ENCODE results near the gene PCK2. TPM values are rescaled to one million over a fixed set of nuclear protein-coding genes. Genes with fewer than 3 reads are reported as not detected.
A peak's percentile ranks its signal among the peaks of the same experiment; 100 is the strongest.

The PCK2 gene
- total RNA-seq, 2 donors from 2014 or later, result 11.5 to 13.0 TPM

DNA sequence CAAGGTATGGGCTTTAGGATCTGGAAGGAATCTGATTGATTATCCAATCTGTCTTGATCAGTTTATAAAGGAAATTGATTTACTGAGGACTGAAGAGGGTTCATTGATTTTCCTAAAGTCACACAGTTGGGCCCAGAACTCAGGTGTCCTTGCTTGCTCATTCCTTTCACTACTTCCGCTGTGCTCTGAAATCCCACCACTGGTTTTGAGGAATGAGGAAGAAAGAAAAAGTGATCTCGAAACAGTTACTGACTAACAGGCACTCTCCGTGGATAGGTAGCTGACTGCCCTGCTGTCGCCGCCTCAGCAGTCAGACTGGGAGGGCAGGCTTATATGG, 36.2 kb downstream of the PCK2 start, which contains the start of gene FITM1:
TSS of gene FITM1 (plus strand) at position 280 of the 337 bp plus-strand sequence. CDS start 905 bp downstream, outside the sequence.
- no peak for ATAC-seq
- intact Hi-C loops (cut with DNase I), result no loop called here

DNA sequence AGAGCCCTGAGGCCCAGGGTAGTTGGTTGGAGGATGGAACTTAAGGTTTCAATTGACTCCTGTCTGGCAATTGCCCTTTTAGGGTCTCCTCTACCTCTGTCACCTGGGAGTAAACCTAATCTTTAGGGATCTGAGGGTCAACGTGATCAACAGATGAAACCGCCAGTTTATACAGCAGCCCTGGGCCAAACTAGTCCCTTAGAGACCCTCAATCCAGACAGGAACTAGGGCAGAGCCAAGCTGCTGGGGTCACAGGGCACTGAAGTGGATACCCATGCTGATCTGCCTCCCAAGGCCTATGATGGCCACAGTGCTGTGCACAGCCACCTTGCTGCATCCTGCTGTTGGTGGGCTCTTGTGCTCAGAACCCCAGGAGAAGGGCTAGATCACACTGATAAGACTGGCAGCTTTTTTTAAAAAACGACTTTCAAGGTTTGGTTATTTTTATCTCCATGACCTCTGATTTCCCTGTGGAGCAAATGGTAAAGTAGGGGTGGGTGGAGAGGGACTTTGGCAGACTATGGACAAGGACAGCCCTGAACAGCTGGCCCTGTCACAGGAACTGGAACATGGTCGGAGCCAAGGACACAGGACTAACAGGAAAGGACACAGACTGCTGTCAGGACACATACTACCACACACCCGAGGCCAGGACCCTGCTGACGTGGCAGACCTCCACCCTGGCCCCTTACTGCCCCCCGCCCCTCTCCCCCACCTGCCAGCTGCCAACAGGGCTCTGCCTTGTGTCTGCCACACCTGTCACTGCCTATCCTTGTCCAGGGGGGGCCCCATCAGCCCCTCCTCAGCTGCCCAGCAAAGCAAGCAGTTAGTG, 36.8 kb downstream of the PCK2 start:
- intact Hi-C loops (cut with DNase I), result no loop called here

More for the DNA sequence above, 36.2 kb downstream of the PCK2 start, which contains the start of gene FITM1:
- no peak for DNase-seq

DNA sequence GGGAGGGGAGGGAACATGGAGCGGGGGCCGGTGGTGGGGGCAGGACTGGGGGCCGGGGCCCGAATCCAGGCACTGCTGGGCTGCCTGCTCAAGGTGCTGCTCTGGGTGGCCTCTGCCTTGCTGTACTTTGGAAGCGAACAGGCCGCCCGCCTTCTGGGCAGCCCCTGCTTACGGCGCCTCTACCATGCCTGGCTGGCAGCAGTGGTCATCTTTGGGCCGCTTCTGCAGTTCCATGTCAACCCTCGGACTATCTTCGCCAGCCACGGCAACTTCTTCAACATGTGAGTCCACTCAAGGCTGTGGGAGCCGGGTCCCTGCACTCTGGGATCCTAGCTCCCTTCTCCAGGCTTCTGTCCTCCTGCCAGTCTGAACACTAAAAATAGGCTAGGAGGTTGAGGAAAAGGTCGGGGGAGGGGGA, 37.4 kb downstream of the PCK2 start:
- peak; percentile 1 to 5 for ATAC-seq
- intact Hi-C loops (cut with DNase I), result no loop called here
- no peak for DNase-seq

More for the DNA sequence above, 36.8 kb downstream of the PCK2 start:
- ATAC-seq (peak; percentile 62 to 64), DNase-seq (peak; percentile 74)

DNA sequence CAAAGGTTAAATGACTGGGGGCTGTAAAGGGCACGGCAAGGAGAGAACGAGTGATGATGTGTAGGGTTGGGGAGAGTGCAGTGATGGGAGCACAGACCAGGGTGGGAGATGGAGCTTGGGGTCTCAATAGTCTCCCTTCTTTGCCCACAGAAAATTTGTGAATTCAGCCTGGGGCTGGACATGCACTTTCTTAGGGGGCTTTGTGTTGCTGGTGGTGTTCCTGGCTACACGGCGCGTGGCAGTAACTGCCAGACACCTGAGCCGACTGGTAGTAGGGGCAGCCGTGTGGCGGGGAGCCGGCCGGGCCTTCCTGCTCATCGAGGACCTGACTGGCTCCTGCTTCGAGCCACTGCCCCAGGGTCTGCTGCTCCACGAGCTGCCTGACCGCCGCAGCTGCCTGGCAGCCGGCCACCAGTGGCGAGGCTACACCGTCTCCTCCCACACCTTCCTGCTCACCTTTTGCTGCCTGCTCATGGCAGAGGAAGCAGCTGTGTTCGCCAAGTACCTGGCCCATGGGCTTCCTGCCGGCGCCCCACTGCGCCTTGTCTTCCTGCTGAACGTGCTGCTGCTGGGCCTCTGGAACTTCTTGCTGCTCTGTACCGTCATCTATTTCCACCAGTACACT, 38.1 kb downstream of the PCK2 start:
- intact Hi-C loops (cut with DNase I), result no loop called here
- ATAC-seq (no peak), DNase-seq (no peak)

DNA sequence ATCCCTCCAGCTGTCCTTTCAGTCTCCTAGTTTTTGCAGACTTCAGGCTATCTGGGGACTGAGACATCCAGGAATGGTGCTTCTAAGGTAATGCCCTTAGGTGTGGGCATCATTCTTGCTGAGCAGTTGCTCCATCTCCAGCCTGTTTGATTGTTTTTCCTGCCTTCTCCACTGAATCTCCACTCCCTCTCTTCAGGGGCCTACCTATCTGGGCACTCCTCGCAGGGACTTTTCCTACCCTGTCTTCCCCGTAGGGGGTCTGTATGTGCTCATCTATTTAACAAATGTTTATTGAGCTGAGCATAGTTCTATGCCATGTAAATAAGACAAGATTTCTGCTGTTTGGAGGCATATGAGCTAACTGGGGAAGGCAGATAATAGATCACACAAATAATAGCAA, 38.9 kb downstream of the PCK2 start:
- intact Hi-C loops (cut with DNase I), result no loop called here
- ATAC-seq, result no peak
- no peak for DNase-seq

DNA sequence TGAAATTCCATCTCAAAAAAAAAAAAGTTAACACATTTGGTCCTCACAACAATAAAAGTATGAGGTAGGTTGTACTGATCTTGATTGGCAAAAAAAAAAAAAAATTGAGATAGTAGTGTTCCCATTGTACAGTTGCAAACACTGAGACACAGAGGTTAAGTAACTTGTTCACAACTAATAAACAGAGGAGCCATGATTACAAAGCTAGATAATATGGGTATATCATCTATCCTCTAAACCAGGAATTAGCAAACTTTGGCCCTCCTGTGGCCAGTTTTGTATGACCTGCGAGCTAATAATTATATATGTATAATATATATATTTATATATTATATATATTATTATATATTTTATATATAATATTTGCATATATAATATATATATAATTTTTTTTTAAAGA, 39.6 kb downstream of the PCK2 start:
- DNase-seq (no peak), ATAC-seq (no peak)
- intact Hi-C loops (cut with DNase I), result no loop called here

DNA sequence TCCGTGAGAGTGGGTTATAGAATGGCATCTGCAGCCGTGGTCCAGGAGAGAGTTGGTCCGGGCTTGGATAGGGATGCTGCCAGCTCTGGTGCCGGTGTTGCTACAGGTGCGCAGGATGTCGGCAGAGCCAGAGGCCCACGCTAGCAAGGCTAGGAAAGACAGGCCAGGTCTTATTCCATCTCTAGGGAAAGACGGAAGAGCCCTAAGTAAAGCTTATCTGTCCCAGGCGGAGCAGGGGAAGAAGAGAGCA, 41.4 kb downstream of the PCK2 start:
- no peak for DNase-seq
- no peak for ATAC-seq
- intact Hi-C loops (cut with DNase I), result no loop called here

DNA sequence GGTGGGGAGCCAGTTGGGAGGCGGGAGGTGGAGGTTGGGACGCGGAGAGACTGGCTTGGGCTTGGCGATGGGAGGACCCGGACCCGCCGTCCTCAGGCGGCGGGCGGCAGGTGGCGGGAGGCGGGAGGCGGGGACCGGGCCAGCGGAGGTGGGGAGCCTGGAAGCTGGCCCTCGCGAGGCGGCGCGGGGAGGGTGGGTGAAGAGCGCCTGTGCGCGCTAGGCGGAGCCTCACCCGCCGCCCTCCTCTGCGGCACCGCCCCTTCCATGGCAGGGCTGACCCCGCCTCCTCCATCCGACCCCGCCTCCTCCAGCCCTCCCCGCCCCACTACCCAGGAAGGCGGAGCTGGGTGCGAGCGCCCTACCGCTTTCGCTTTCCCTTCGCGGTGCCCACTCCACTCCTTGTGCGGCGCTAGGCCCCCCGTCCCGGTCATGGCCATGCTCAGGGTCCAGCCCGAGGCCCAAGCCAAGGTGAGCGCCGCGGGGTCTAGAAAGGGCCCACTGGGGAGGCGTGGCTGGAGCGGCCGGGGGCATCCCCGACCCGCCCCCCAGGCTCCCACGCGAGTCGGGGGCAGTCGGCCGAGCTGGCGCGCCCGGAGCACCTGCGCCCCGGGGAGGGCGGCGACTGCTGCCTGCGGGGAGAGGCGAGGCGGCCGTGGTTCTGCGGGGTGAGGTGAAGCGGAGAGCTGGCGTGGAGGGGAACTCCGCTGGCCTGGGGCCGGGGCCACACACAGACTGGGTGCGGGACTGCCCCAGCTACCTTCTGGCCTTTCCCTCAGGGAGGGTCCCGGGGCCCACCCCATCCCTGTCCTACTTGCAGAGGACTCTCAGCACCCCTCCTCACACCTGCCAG, 41.9 kb downstream of the PCK2 start, which contains the start of gene PSME1:
TSS of gene PSME1 (plus strand) at position 361 of the 850 bp plus-strand sequence. CDS start at position 430, 69 bp downstream.
- DNase-seq (peak; percentile 95), ATAC-seq (peak; percentile 95)
- intact Hi-C loops (cut with DNase I), result no loop called here

DNA sequence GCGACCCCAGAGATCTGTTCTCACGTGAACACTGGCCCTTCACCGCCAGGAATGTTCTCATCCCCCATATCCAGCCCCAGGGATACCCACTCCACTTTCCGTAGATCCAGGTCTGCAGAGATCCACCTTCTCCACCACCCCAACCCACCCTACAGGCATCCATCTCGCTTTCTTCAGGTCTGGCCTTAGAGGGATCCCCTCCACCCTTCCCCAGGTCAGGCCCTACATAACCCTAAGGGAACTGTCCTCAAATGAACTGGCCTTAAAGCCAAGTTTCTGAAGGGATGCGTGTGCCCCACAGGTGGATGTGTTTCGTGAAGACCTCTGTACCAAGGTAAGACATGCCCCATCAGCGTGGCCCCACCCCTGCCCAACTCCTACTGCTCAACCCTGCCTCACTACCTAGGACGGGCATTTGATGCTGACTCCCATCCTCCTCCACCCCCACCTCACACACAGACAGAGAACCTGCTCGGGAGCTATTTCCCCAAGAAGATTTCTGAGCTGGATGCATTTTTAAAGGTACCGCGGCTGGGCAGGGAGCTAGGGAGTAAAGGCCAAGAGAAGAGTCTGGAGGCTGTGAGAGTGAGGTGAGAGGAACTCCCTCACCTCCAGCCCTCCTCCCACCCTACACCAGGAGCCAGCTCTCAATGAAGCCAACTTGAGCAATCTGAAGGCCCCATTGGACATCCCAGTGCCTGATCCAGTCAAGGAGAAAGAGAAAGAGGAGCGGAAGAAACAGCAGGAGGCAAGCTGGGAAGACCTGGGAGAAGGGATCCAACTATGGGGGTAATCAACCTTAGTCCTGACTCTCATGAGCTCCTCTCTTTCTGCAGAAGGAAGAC, 42.8 kb downstream of the PCK2 start:
- intact Hi-C loops (cut with DNase I), result no loop called here
- no peak for DNase-seq
- ATAC-seq, result no peak

DNA sequence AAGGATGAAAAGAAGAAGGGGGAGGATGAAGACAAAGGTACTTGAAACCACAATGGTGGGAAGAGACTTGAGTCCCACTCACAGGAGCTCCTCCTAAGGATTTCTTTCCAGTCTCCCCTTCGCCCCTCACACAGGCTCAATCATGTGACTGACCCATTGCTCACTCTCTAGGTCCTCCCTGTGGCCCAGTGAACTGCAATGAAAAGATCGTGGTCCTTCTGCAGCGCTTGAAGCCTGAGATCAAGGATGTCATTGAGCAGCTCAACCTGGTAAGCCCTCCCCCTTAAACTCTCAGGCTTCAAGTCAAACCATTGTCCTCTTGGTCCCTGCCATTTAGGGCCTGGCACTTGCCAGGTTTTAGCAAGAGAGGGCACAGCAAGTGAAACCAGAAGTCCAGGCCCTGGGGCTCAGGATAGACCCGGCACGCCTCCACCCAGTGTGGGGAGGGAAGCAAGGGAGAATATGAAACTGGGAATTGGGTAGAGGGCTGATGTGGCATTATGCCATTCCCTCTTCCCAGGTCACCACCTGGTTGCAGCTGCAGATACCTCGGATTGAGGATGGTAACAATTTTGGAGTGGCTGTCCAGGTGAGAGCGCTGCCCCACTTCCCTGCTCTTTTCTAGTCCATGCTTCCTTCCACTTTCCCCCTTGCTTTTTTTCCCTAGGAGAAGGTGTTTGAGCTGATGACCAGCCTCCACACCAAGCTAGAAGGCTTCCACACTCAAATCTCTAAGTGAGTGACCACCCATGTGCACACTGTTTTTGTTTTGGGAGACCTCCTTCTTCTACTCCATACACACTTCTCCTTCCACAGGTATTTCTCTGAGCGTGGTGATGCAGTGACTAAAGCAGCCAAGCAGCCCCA, 43.7 kb downstream of the PCK2 start:
- DNase-seq (no peak), ATAC-seq (no peak)
- intact Hi-C loops (cut with DNase I), result no loop called here

DNA sequence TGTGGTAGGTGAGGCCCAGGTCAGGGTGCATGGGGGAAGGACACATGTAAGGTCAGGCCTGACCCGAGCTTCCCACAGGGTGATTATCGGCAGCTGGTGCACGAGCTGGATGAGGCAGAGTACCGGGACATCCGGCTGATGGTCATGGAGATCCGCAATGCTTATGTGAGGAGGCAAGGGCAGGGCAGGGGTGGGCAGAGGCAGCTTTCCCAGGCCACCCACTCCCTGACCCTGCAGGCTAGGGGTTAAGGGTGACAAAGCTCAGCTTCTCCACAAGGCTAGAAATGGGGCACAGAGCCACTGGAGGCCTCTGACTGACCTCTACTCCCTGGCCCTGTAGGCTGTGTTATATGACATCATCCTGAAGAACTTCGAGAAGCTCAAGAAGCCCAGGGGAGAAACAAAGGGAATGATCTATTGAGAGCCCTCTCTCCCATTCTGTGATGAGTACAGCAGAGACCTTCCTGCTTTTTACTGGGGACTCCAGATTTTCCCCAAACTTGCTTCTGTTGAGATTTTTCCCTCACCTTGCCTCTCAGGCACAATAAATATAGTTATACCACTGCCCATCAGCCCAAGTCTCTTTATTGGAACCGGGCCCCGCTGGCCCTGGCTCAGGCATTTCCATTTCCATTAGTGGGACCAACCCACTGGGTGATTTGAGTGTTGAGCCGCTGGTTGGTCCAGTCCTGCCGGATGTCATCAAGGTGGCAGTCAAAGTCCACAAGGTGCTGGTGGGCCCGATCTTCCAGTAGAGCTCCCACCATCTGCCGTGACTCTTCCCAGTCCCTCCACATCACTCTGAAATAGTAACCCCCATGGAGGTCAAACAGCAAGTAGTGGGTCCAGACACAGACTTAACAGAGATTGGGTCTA, 44.5 kb downstream of the PCK2 start:
- intact Hi-C loops (cut with DNase I), result no loop called here
- ATAC-seq (no peak), DNase-seq (no peak)

DNA sequence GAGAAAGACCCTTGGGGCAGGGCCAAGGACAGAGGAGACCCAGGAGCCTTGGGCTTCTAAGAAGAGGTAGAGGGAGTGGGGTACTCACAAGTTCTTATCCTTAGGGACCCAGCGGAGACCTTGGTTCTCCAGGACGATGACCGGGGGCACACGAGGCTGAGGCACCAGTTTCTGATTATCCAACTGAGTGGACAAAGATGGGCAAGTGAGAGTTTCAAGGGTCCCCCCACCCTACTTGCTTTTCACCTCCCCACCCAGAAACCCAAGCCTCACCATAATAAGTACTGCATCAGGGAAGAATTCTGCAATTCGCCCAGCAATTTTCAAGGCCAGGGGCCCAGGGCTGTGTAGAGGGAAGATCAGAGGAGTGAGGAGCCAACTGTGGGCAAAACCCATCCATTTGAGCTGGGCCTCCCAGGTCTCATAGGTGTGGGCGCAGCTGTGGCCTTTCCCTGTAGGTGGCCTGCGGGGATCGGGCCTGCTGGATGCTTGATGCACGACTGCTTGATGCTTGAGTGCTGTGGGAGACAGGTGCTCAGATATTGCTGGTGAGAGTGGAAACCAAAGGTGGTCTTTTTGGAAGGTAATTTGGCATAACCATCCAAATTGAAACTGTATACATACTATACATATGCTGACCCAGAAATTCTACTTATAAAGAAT, 45.3 kb downstream of the PCK2 start:
- intact Hi-C loops (cut with DNase I), result no loop called here
- ATAC-seq (no peak), DNase-seq (no peak)

DNA sequence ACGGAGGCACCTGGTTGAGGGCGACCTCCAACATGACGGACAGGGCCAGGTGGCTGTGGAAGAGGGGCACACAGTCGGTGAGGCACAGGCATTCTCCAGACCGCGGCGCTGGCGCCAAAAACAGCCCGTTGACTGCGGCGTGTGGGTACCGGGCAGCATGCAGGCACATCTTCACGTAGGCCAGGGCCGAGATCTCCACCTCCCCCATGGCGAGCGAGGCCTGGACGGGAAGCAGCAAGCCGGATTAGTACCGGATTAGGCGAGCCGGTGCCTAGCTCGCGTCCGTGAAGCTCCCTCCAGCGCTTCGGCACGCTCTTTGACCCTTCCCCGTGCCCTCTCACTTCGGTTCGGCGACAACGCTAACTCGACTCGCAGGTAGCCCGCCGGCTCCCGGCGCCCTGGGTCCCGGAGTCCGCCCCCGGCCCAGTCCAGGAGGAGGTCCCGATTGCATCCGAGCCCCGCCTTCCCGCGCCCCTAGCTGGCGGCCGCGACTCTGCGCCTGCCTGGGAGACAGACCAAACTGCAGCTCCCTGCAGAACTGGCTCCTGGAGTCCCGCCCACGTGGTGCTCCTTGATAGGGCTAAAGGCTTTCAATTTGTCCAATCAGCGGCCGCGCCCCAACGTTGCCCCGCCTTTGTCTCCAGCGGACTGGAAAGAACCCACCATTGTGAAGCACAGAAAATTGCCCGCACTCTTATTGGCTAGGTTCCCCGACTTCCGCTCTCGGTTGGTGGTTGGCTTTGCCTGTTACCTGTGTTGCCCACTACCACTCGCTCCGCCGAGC, 47.2 kb downstream of the PCK2 start, which contains the start of gene EMC9:
TSS of gene EMC9 (minus strand) at position 495 of the 784 bp plus-strand sequence. CDS start at position 208, 287 bp downstream.
- ATAC-seq (peak; percentile 94 to 96), DNase-seq (peak; percentile 100)
- intact Hi-C loops (cut with DNase I), result no loop called here

DNA sequence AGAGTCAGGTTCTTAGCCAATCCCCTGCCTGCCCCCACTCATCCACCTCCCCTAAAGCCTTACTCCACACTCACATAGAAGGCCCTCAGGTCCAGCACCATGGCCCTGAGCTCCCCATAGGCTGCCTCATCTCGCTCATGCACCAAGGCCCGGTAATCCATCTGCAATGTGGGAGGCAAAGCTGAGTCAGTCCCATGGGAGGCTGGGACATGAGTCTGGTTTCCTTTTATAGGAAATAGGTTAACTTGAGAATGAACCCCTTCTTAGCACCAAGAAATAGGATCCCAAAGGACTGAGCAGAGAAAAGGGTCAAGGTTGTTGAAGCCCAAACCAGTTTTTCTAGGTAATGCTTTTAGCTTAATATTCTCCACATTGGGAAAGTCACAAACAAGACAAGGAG, 49.4 kb downstream of the PCK2 start:
- DNase-seq (no peak), ATAC-seq (no peak)
- intact Hi-C loops (cut with DNase I), result no loop called here

DNA sequence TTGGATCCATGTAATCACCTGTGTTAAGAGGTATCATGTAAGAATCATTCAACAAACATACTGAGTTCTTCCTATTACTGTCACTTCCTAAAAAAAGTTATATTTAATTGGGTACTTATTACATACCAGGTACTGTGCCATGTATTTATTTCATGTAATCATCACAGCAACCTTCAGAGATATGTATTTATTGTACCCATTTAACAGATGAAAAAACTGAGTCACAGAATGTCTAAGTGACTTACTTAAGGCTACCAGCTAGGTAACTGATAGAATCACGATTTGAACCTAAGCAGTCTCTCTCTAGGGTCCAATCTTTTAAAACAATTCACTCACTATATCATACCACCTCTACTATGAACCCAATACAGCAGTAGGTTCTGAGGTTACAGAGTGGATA, 50.3 kb downstream of the PCK2 start:
- ATAC-seq (no peak), DNase-seq (no peak)
- intact Hi-C loops (cut with DNase I), result no loop called here

DNA sequence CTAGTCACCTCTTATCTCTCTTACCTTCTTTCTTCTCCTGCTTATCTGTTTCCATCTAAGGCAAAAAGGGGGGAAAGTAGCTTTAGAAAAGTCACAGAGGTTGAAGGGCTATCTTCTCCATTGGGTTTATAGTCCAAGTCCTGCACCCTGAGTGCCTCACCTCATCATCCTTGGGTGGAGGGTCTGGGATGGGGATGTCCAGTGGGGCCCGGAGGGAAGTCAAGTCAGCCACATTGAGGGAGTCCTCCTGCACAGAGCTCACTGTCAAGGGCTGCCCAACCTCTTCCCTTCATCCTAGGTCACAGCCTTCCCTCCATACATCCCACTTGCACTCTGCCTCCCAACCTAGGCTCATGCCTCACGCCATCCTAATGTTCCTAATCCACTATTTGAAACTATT, 51.1 kb downstream of the PCK2 start:
- no peak for DNase-seq
- intact Hi-C loops (cut with DNase I), result loop anchor here in 1 of 2 donors (5.0 kb wide), 1 partner anchor 33 kb away; the partner anchor contains the start of genes DCAF11 and NRL
- ATAC-seq, result no peak
